ENCODE data around the gene C16orf95. TPM values are rescaled to one million over a fixed set of nuclear protein-coding genes. Genes with fewer than 3 reads are reported as not detected.

C16orf95 gene
- total and polyA plus RNA-seq, 4 donors: 2.0 to 6.2 (median 4.6) TPM

GRCh38 chr16:87273471-87274030, 43.6 kb downstream of the C16orf95 start:
- no peak for TF ChIP-seq SP1 (IDR thresholded peaks at IDR 0.05)
- no peak for TF ChIP-seq ZBTB33 (IDR thresholded peaks at IDR 0.05)
- no peak for TF ChIP-seq YY1 (IDR thresholded peaks at IDR 0.05)
- TF ChIP-seq NR2F2 (IDR thresholded peaks at IDR 0.05): no peak
- no peak for TF ChIP-seq FOXA1 (IDR thresholded peaks at IDR 0.05)
- no peak for TF ChIP-seq EGR1 (IDR thresholded peaks at IDR 0.05; ENCODE audit: low read depth in 2 of 2)
- TF ChIP-seq, protein P1, sequence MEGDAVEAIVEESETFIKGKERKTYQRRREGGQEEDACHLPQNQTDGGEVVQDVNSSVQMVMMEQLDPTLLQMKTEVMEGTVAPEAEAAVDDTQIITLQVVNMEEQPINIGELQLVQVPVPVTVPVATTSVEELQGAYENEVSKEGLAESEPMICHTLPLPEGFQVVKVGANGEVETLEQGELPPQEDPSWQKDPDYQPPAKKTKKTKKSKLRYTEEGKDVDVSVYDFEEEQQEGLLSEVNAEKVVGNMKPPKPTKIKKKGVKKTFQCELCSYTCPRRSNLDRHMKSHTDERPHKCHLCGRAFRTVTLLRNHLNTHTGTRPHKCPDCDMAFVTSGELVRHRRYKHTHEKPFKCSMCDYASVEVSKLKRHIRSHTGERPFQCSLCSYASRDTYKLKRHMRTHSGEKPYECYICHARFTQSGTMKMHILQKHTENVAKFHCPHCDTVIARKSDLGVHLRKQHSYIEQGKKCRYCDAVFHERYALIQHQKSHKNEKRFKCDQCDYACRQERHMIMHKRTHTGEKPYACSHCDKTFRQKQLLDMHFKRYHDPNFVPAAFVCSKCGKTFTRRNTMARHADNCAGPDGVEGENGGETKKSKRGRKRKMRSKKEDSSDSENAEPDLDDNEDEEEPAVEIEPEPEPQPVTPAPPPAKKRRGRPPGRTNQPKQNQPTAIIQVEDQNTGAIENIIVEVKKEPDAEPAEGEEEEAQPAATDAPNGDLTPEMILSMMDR (IDR thresholded peaks at IDR 0.05; ENCODE audit: low read depth, low read length, missing input control): no peak
- no peak for TF ChIP-seq TAF1 (conservative IDR thresholded peaks at IDR 0.05)
- TF ChIP-seq HNF4A (conservative IDR thresholded peaks at IDR 0.05): no peak
- no peak for TF ChIP-seq RAD21 (IDR thresholded peaks at IDR 0.05)
- TF ChIP-seq FOXA2 (IDR thresholded peaks at IDR 0.05): no peak
- TF ChIP-seq RXRA (IDR thresholded peaks at IDR 0.05): no peak
- TF ChIP-seq, protein P2, sequence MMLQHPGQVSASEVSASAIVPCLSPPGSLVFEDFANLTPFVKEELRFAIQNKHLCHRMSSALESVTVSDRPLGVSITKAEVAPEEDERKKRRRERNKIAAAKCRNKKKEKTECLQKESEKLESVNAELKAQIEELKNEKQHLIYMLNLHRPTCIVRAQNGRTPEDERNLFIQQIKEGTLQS (IDR thresholded peaks at IDR 0.05): no peak
- no peaks in the 10 kb centered on the region for H3K9me3 ChIP-seq (ENCODE audit: control insufficient read depth in 4 of 4, low read length in 3 of 4)
- no peaks in the 10 kb centered on the region for H3K4me1 ChIP-seq (ENCODE audit: control insufficient read depth in 4 of 4, insufficient read depth in 4 of 4, low read length in 3 of 4)
- no peaks in the 10 kb centered on the region for H3K36me3 ChIP-seq (ENCODE audit: control insufficient read depth in 4 of 4, insufficient read depth in 3 of 4, low read depth in 1 of 4, low read length in 3 of 4)
- H3K9ac ChIP-seq (ENCODE audit: low read depth in 1 of 2, low read length in 2 of 2): no peak overlapping the region
- no peaks in the 10 kb centered on the region for H3K27me3 ChIP-seq (ENCODE audit: control insufficient read depth in 4 of 4, insufficient read depth in 4 of 4, low read length in 3 of 4)
- H3K4me3 ChIP-seq (ENCODE audit: low read depth in 1 of 3, low read length in 3 of 3): no peak overlapping the region
- no peak overlapping the region for H3K27ac ChIP-seq (ENCODE audit: low read depth in 1 of 2, low read length in 2 of 2)
- WGBS: 96% methylated on average over 10 of the region's 10 CpGs
- no peak for DNase-seq (ENCODE audit: low spot score)

DNA sequence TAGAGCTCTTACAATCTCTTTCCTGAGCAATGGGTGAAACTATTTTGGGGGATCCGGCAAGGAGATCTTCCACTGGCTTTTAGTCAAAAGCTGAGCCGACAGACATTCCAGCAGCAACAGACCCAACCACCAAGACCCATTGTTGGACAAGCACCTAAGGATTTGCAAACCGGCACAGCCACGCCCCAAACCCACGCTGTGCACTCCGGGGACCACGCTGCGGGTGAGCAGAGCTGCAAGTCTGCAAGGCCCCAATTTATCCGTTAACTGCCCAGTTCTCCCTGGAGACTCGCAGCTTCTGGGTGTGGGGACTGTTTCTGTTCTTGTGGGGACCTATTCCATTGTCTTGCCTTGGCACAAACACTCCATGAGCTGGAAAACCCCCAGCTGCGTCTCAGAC, 45.9 kb downstream of the C16orf95 start:
- no peak overlapping the region for H3K27ac ChIP-seq (ENCODE audit: low read depth in 1 of 2, low read length in 2 of 2)
- no peak overlapping the region for H3K9ac ChIP-seq (ENCODE audit: low read depth in 1 of 2, low read length in 2 of 2)
- no peaks in the 10 kb centered on the region for H3K27me3 ChIP-seq (ENCODE audit: control insufficient read depth in 4 of 4, insufficient read depth in 4 of 4, low read length in 3 of 4)
- H3K9me3 ChIP-seq (ENCODE audit: control insufficient read depth in 4 of 4, low read length in 3 of 4): no peaks in the 10 kb centered on the region
- no peaks in the 10 kb centered on the region for H3K4me1 ChIP-seq (ENCODE audit: control insufficient read depth in 4 of 4, insufficient read depth in 4 of 4, low read length in 3 of 4)
- DNase-seq (ENCODE audit: low spot score): no peak
- 93% methylated on average over 11 of the region's 11 CpGs for WGBS
- H3K36me3 ChIP-seq (ENCODE audit: control insufficient read depth in 4 of 4, insufficient read depth in 3 of 4, low read depth in 1 of 4, low read length in 3 of 4): no peaks in the 10 kb centered on the region
- H3K4me3 ChIP-seq (ENCODE audit: low read depth in 1 of 3, low read length in 3 of 3): no peak overlapping the region
- no peak for TF ChIP-seq YY1 (IDR thresholded peaks at IDR 0.05)
- no peak for TF ChIP-seq RXRA (IDR thresholded peaks at IDR 0.05)
- TF ChIP-seq FOXA2 (IDR thresholded peaks at IDR 0.05): no peak
- no peak for TF ChIP-seq TAF1 (conservative IDR thresholded peaks at IDR 0.05)
- TF ChIP-seq JUND (IDR thresholded peaks at IDR 0.05): no peak
- TF ChIP-seq SP1 (IDR thresholded peaks at IDR 0.05): no peak
- TF ChIP-seq ZBTB33 (IDR thresholded peaks at IDR 0.05): no peak
- TF ChIP-seq, protein P3, sequence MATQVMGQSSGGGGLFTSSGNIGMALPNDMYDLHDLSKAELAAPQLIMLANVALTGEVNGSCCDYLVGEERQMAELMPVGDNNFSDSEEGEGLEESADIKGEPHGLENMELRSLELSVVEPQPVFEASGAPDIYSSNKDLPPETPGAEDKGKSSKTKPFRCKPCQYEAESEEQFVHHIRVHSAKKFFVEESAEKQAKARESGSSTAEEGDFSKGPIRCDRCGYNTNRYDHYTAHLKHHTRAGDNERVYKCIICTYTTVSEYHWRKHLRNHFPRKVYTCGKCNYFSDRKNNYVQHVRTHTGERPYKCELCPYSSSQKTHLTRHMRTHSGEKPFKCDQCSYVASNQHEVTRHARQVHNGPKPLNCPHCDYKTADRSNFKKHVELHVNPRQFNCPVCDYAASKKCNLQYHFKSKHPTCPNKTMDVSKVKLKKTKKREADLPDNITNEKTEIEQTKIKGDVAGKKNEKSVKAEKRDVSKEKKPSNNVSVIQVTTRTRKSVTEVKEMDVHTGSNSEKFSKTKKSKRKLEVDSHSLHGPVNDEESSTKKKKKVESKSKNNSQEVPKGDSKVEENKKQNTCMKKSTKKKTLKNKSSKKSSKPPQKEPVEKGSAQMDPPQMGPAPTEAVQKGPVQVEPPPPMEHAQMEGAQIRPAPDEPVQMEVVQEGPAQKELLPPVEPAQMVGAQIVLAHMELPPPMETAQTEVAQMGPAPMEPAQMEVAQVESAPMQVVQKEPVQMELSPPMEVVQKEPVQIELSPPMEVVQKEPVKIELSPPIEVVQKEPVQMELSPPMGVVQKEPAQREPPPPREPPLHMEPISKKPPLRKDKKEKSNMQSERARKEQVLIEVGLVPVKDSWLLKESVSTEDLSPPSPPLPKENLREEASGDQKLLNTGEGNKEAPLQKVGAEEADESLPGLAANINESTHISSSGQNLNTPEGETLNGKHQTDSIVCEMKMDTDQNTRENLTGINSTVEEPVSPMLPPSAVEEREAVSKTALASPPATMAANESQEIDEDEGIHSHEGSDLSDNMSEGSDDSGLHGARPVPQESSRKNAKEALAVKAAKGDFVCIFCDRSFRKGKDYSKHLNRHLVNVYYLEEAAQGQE (IDR thresholded peaks at IDR 0.05): no peak

Measured in liver (tissue), 9 donors.